Tibial artery (tissue), 4 donors: Measurements from ENCODE around the gene PIK3C2B.
"Not testable (repeated sequence)": the region's sequence is repeated elsewhere in the genome, so short reads cannot be mapped to it uniquely, and the experiment has no call there.

ENCODE experiments used
- DNase-seq, 2 donors: peaks; one replicate each; pipeline ENCODE4 v3.0.0-alpha.2; 2019
- H3K27ac ChIP-seq, 2 donors: fragments of 200-600 bp; sonication (generic) in 1 of 2; 1 replicate in 1 of 2; 2 replicates in 1 of 2; pipeline ENCODE4 v1.5.1; 2018 to 2019; ENCODE audit warnings: mild to moderate bottlenecking in 1 of 2
- H3K27me3 ChIP-seq, 2 donors: fragments of 200-600 bp; sonication (generic) in 1 of 2; one replicate each; pipeline versions ENCODE4 v1.5.1 to v1.6.0; 2016 to 2019
- H3K36me3 ChIP-seq, 3 donors: fragments of 200-600 bp; sonication (generic) in 2 of 3; one replicate each; pipeline ENCODE4 v1.5.1; 2016 to 2019; ENCODE audit warnings: mild to moderate bottlenecking in 2 of 3
- H3K4me1 ChIP-seq, 4 donors: fragments of 200-600 bp; sonication (generic) in 2 of 4; 1 replicate in 3 of 4; 2 replicates in 1 of 4; pipeline ENCODE4 v1.5.1; 2016 to 2019
- H3K4me3 ChIP-seq, 2 donors: fragments of 200-600 bp; sonication (generic) in 1 of 2; 1 replicate in 1 of 2; 2 replicates in 1 of 2; pipeline ENCODE4 v1.5.1; 2018 to 2019; ENCODE audit warnings: mild to moderate bottlenecking in 2 of 2
- H3K9me3 ChIP-seq, 3 donors: fragments of 200-600 bp; sonication (generic) in 1 of 3; one replicate each; pipeline ENCODE4 v1.5.1; 2016 to 2019
- CTCF ChIP-seq, 2 experiments: fragments of 200-600 bp in 1 of 2; fragments of 450-650 bp in 1 of 2; IDR thresholded peaks; one replicate each; pipeline ENCODE4 v1.5.1; 2017 to 2019; ENCODE audit warnings: antibody characterized with exemption in 2 of 2, mild to moderate bottlenecking in 1 of 2, moderate library complexity in 1 of 2
- intact Hi-C: fragments of 100-400 bp; cut with DNase I; formaldehyde crosslinking; loops from one replicate; pipeline ENCODE4 v1.15.0; 2023; ENCODE audit warnings: low total_unique reads

PIK3C2B gene

GRCh38 chr1:204529371-204529895 is 34.8 kb upstream of the PIK3C2B start:
- TF ChIP-seq CTCF (IDR thresholded peaks at IDR 0.05), result no peak
- Histone ChIP-seq H3K9me3 (no peaks in the 10 kb centered on the region), H3K27ac (no peak overlapping the region), H3K4me3 (no peak overlapping the region), H3K4me1 (no peaks in the 10 kb centered on the region), H3K36me3 (peaks cover 78 to 85% (median 84%) of the 10 kb centered on the region in 3 donors), H3K27me3 (no peaks in the 10 kb centered on the region)
- DNase-seq, result no peak
- intact Hi-C loops, result no loop called here

- no peaks in the 10 kb centered on the region for H3K27me3 ChIP-seq
These were observed 34.1 kb upstream of the PIK3C2B start for GRCh38 chr1:204528677-204529076.

GRCh38 chr1:204528241-204528640 is 33.6 kb upstream of the PIK3C2B start:
- no peak for DNase-seq
- peaks cover 76 to 84% (median 78%) of the 10 kb centered on the region in 3 donors for H3K36me3 ChIP-seq
- no peaks in the 10 kb centered on the region for H3K27me3 ChIP-seq
- no peaks in the 10 kb centered on the region for H3K4me1 ChIP-seq
- intact Hi-C loops, result no loop called here
- no peak for TF ChIP-seq CTCF (IDR thresholded peaks at IDR 0.05)
- H3K9me3 ChIP-seq, result no peaks in the 10 kb centered on the region
- no peak overlapping the region for H3K4me3 ChIP-seq
- no peak overlapping the region for H3K27ac ChIP-seq

More at GRCh38 chr1:204528677-204529076, 34.1 kb upstream of the PIK3C2B start:
- Histone ChIP-seq H3K36me3 (peaks cover 78 to 84% (median 80%) of the 10 kb centered on the region in 3 donors), H3K4me1 (no peaks in the 10 kb centered on the region), H3K9me3 (no peaks in the 10 kb centered on the region), H3K4me3 (no peak overlapping the region), H3K27ac (no peak overlapping the region)
- no peak for DNase-seq
- intact Hi-C loops, result no loop called here
- TF ChIP-seq CTCF (IDR thresholded peaks at IDR 0.05), result no peak

- Histone ChIP-seq H3K27me3 (no peaks in the 10 kb centered on the region), H3K4me3 (no peak overlapping the region), H3K9me3 (no peaks in the 10 kb centered on the region), H3K27ac (no peak overlapping the region), H3K4me1 (peaks cover 0 to 15% (median 6%) of the 10 kb centered on the region in 4 donors), H3K36me3 (peaks cover 44 to 52% (median 47%) of the 10 kb centered on the region in 3 donors)
- no peak for DNase-seq
- intact Hi-C loops, result no loop called here
- no peak for TF ChIP-seq CTCF (IDR thresholded peaks at IDR 0.05)
These were observed 30.4 kb upstream of the PIK3C2B start for GRCh38 chr1:204524986-204525385.

- no peak for TF ChIP-seq CTCF (IDR thresholded peaks at IDR 0.05)
- Histone ChIP-seq H3K4me1 (peaks cover 0 to 25% (median 9%) of the 10 kb centered on the region in 4 donors), H3K9me3 (no peaks in the 10 kb centered on the region), H3K27me3 (no peaks in the 10 kb centered on the region), H3K4me3 (no peak overlapping the region), H3K27ac (no peak overlapping the region), H3K36me3 (peaks cover 34 to 42% (median 37%) of the 10 kb centered on the region in 3 donors)
- intact Hi-C loops, result no loop called here
- DNase-seq, result no peak
These were observed 29.1 kb upstream of the PIK3C2B start for GRCh38 chr1:204523605-204524215.

GRCh38 chr1:204521941-204522521 is 27.4 kb upstream of the PIK3C2B start:
- H3K4me3 ChIP-seq, intact Hi-C loops, DNase-seq, H3K9me3 ChIP-seq, H3K27me3 ChIP-seq, H3K27ac ChIP-seq: not testable (repeated sequence)
- Histone ChIP-seq H3K36me3 (peaks cover 18 to 28% (median 26%) of the 10 kb centered on the region in 3 donors), H3K4me1 (peaks cover 0 to 41% (median 24%) of the 10 kb centered on the region in 4 donors)
